Measurements from ENCODE around the gene TTLL11. TPM values are rescaled to one million over a fixed set of nuclear protein-coding genes. Genes with fewer than 3 reads are reported as not detected.

TTLL11 gene
- total RNA-seq, 1 donor from 2014 or later = 5.8 TPM

DNA sequence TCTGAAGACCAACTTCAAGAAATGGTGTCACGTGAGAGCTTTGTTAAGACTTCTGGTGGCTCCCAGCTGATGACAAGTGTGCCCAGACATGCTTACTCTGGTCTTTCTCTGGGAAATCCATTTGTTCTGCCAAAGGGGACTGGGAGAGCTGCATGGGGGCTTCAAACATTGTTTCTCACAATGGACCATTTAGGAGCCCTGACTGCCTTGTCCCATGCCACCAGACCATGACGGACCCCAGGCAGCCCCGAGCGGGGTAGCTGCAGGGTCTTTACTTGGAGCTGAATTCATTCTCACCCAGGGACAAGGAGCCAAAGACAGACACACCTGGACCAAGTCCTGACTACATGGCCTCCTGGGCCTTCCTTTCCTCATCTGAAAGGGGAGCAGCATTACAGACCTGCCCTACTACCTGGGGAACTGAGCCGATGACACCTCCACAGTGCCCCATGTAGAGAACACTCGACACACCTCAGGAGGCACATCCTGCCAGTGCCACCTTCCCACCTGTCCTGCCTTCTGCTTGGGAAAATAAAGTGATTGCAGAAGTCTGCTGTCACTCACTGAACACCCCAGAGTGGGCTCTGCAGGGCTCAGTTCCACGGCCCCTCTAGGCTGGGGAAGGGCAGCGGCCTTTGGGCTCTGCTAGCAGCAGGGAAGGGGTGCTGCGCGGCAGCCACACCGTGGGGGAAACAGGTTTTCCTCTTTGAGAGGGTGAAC lies 272.7 kb downstream of the TTLL11 start:
- intact Hi-C loops (cut with micrococcal nuclease) = no loop called here
- ATAC-seq (no peak), DNase-seq (no peak)

DNA sequence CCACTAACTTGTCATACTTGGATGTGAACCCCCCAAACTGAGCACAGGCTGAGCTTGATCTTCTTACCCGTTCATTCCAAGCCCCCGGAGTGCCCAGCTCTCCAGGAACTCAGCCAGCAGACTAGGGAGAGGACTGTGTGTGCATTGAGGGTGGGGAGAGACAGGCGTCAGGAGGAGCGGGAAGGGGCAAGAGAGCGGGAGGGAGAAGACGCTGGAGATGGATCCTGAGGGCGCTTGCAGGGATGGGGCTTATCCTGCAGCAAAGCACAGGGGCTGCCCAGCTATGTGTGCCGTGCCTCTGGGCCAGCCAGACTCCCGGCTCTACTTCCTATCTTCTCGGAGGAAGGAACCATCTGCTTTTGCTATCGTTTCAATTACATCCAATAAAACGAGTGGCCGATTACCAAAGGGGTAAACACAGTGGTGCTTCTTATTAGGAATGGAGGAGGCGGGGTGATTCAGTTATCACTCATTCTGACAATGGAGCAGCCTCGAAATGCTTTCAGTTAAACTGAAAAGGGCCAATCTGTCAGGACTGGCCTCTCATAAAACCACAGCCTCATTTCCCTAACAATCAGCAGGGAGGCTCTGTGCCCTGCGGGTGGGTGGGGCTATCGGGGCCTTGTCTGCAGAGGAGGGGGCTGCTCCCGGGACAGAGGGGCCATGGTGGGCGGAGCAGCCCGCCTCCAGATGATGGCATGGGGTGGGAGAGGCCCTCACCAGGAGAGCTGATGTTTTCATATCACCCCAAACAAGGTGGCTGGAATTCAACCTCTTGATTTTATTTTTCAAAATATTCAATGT lies 273.5 kb downstream of the TTLL11 start:
- ATAC-seq (peak; percentile 24), DNase-seq (no peak)
- intact Hi-C loops (cut with micrococcal nuclease) = no loop called here

GRCh38 chr9:121818841-121819427 lies 274.2 kb downstream of the TTLL11 start:
- DNase-seq = no peak
- intact Hi-C loops (cut with micrococcal nuclease) = no loop called here

DNA sequence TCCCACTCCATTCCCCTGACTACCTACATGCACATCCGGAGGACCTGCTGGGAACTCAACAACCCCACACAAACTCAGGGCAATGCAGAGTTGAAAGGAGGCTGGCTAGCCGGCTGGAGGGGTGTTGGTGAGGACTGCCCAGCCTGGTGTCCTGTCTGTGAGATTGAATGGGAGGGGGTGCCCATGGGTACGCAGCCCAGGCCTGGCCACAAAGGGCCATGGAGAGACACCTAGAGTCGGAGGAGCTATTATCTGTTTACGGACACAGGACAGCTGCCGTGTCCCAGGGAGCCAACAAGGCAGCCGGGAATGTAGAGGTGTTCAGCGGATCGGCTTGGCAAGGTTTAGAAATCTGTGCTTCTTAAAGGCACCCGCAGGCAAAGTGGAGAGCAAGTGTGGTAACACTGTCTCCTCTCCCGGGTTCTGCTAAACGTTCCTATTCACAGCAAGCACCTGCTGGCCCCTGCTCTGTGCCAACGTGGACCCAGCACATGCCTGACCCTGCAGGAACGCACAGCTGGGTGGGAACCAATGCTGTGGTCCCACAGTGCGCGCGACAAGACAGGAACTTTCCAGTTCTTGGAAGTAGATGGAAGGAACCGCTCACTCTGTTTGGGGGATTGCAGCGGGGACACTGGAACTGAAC lies 275.0 kb downstream of the TTLL11 start:
- ATAC-seq = no peak
- intact Hi-C loops (cut with micrococcal nuclease) = no loop called here
- DNase-seq = no peak

More at GRCh38 chr9:121818841-121819427, 274.2 kb downstream of the TTLL11 start:
- no peak for ATAC-seq

DNA sequence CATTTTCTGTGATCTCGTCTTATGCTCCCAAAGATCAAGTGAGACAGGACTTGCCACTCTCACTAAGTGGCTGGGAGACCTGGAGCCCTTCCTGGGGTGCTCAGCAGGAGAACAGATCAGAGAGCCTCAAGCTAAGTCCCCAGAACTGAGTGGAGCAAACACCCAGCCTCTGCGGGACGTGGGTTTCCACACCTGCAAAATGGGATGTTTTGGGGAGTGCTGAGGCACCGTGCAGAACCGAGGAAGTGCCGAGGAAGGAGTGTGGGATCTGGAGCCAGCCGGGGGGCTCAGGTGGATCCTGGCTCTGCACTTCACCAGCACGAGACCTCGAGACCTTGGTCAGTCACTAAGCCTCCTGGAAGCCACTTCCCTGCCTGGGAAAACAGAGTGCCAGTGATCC lies 275.6 kb downstream of the TTLL11 start:
- ATAC-seq = no peak
- intact Hi-C loops (cut with micrococcal nuclease) = no loop called here
- no peak for DNase-seq

GRCh38 chr9:121816845-121817450 lies 276.2 kb downstream of the TTLL11 start:
- no peak for ATAC-seq
- no peak for DNase-seq
- intact Hi-C loops (cut with micrococcal nuclease) = no loop called here

DNA sequence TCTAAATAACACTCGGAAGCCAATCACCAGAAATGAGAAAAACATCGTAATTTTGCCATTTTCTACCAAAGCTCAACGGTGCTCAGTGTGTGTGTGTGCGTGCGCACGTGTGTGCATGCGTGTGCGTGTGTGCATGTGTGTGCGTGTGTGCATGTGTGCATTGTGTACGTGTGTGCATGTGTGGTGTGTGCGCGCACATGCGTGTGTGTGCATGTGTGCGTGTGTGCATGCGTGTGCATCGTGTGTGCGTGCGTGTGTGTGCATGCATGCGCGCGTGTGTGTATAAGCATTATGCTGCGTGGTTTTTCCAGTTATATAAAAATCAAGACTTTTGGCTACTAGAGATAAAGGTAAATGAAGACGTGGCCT lies 276.7 kb downstream of the TTLL11 start:
- no peak for DNase-seq
- intact Hi-C loops (cut with micrococcal nuclease) = no loop called here
- ATAC-seq = no peak

GRCh38 chr9:121815546-121816448 lies 277.3 kb downstream of the TTLL11 start:
- ATAC-seq (no peak), DNase-seq (no peak)
- intact Hi-C loops (cut with micrococcal nuclease) = no loop called here

DNA sequence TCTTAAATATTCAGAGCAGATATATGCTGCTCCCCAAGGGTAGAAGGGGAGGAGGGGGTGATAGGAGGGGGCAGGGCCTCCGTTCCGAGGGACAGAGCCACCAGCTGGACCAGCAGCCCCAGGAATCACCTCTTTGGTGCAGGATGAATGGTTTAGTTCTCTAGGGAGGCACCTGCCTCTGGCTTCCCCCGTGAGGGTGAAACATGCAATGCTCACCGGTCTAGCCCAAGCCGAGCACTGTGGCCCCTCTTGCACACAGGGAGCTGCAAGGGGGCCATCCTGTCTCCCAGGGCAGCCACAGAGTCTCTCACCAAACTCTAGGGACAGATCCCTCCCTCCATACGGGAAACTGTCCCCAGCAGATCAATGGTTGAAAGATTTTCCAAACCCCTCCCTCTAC lies 278.0 kb downstream of the TTLL11 start:
- ATAC-seq (no peak), DNase-seq (no peak)
- intact Hi-C loops (cut with micrococcal nuclease) = no loop called here

- no peak for ATAC-seq
- DNase-seq = no peak
- intact Hi-C loops (cut with micrococcal nuclease) = no loop called here
Observed at GRCh38 chr9:121814594-121814993, 278.5 kb downstream of the TTLL11 start.

DNA sequence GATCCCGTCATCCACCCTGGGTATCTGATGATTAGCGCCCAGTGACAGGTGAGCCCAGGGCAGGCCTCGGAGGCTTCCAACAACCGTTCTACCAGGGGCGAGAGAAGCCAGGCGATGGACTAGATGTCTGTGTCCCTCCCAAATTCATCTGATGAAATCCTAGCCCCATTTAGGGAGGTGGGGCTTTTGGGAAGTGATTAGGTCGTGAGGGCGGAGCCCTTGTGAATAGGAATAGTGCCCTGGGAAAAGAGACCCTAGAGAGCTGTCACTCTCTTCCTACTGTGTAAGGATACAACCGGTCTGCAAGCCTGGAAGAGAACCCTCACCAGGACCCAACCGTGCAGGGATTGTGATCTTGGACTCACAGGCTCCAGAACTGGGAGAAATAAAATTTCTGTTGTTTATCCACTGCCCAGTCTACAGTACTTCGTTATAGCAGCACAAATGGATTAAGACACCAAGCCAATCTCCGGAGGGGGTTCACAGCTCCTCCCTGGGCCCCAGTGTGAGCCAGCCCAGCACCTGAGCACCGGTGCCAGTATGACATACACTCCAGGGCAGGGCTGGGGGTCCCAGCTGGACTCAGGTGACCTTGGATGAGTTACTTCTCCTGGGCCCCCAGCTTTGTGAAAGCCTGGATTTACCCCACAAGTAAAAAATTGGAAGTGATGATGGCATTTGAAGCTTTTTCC lies 279.4 kb downstream of the TTLL11 start:
- DNase-seq (no peak), ATAC-seq (no peak)
- intact Hi-C loops (cut with micrococcal nuclease) = no loop called here

DNA sequence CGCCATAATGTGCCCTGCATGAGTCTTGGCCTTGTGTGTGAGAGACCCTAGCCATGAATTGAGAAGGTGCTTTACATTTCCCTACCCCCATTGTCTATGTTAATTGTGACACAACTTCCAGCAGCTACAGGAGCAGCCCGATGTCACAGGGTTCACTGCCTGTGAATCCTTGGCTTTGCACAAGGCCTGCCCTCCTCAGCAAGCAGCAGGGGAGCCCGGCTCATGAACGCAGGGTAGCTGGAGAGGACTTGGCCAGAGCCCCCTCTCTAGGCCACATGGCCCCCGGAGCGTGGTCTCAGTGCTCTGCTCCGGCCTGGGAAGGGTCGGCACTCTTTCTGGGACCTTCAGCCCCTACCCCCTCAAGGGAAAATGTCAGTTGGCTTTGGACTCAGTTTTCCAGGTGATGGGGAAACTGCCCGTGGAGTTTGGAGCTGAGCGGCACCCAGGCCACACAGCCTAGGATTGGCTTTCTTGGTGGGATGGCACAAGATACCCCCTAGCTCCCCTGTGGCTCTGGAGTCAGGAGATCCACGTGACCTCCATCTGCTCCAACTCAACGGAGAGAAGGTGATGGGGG lies 280.9 kb downstream of the TTLL11 start:
- intact Hi-C loops (cut with micrococcal nuclease) = no loop called here
- ATAC-seq (no peak), DNase-seq (no peak)

GRCh38 chr9:121811751-121812150 lies 281.4 kb downstream of the TTLL11 start:
- no peak for DNase-seq
- intact Hi-C loops (cut with micrococcal nuclease) = no loop called here
- no peak for ATAC-seq

- ATAC-seq (no peak), DNase-seq (no peak)
- intact Hi-C loops (cut with micrococcal nuclease) = no loop called here
Observed at GRCh38 chr9:121811140-121811539, 282.0 kb downstream of the TTLL11 start.

DNA sequence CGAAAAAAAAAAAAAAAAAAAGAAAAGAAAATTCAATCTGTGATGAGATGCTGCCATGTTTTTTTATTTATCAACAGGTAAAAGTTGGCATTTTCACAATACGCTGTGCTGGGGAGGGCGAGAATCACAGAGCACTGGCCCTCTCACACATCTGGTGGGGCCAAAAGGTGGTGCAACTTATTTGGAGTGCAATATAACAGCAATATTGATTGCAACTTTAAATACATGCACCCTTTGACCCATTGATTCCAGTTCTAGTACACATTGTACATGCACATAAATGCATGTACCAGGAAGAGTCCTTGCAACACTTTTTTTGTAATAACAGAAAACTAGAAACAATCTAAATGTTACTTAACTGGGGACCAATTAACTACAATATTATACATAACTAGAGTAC lies 282.6 kb downstream of the TTLL11 start:
- ATAC-seq (no peak), DNase-seq (no peak)
- intact Hi-C loops (cut with micrococcal nuclease) = no loop called here

DNA sequence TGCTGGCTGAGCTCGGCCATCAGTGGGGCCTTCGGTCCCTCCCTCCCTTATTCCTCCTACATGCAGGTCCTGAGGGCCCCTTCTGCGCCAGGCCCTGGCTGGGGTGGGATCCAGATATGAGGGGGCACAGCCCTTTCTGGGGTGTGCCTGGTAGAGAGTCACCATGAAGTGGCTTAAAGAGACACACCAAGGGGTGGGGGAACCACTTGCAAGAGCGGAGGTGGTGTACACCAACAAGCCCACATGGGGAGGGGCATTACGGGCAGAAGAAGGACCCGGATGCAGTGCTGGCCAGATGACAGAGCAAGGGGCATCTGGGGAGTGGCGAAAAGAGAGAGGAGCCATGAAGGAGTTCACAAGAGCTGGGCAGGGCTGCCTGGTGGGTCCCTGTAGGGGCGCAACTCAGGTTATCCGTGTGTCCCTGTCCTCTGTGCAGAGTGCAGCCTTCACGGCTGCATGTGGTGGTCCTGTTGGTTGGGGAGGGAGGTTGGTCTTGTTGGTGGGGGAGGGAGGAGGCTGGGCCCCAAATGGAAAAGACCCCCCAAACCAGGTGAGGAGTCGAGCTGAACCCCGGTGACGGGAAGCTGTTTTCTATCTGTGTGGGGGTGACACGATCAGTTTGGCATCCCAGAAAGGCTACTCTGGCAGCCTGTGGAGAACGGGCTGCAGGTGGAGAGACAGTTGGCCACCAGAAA lies 283.6 kb downstream of the TTLL11 start:
- intact Hi-C loops (cut with micrococcal nuclease) = no loop called here
- no peak for ATAC-seq
- no peak for DNase-seq

- DNase-seq = no peak
- intact Hi-C loops (cut with micrococcal nuclease) = no loop called here
- no peak for ATAC-seq
Observed at GRCh38 chr9:121808781-121809180, 284.3 kb downstream of the TTLL11 start.
